Measurements from ENCODE around the gene LAMB4.

Gene LAMB4

GRCh38 chr7:108079648-108080591 lies 50.2 kb downstream of the LAMB4 start:
- in situ Hi-C loops (cut with MboI; ENCODE audit: low sequenced_read_pairs) = no loop called here

GRCh38 chr7:108079276-108079647 lies 50.9 kb downstream of the LAMB4 start:
- in situ Hi-C loops (cut with MboI; ENCODE audit: low sequenced_read_pairs) = no loop called here

- in situ Hi-C loops (cut with MboI; ENCODE audit: low sequenced_read_pairs) = no loop called here
Measured at GRCh38 chr7:108078691-108079090, 51.5 kb downstream of the LAMB4 start.

DNA sequence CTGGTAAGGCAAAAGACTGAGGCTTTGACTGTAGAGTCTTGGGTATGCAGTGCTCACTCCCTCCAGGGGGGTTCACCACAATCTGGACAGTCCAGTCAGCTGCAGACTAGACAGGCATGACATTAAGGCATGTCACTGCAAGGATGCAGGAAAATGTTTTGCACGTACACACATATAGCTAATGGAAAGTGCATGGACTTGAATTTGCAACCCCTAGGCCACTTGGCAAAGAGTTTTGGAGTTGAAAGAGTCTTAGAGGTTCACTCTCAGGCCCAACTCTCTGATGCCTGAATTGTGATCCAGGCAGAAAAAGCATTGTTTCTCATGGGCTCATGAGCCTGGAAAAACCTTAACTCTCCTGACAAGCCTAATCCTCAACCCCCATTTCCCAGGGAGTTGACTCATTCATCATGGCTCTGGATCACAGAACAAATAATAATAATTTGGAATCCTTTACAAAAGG lies 51.9 kb downstream of the LAMB4 start:
- in situ Hi-C loops (cut with MboI; ENCODE audit: low sequenced_read_pairs) = no loop called here

DNA sequence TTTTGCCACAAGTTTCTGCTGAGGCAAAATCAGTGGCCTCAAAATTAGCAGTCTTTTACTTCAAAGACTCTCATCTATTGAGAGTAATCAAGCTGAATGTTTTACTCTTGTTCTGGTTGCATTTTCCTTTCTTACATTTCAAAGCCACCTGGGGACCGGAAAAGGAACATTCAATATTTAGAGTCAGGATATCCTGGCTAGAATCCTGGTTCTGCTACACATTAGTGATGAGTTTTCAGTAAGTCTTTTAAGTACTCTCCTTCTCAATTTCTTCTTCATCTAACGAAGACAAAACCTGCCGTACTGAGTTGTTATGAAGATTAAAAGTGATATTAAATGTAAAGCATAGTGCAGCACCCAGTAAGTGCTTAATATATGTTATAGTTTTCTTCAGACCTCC lies 52.5 kb downstream of the LAMB4 start:
- in situ Hi-C loops (cut with MboI; ENCODE audit: low sequenced_read_pairs) = no loop called here

DNA sequence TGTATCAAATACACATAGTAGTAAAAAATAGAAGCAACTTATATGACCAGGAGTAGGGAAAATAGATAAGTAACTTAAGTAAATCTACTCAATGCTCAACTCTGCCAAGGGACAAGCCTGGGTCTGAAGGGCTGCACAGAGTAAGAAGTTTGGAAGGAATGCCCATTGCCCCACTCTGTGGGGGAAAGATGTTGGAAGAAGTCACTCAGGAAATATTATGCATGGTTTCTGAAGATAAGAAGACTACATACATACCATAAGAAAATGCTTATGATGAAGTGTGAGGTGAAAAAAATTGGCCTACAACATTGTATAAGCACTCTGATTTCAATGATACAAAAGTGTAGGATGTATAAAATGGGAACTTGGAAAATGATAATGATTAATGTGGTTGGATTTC lies 54.0 kb downstream of the LAMB4 start:
- in situ Hi-C loops (cut with MboI; ENCODE audit: low sequenced_read_pairs) = no loop called here

GRCh38 chr7:108073305-108074070 lies 56.7 kb downstream of the LAMB4 start:
- in situ Hi-C loops (cut with MboI; ENCODE audit: low sequenced_read_pairs) = no loop called here

DNA sequence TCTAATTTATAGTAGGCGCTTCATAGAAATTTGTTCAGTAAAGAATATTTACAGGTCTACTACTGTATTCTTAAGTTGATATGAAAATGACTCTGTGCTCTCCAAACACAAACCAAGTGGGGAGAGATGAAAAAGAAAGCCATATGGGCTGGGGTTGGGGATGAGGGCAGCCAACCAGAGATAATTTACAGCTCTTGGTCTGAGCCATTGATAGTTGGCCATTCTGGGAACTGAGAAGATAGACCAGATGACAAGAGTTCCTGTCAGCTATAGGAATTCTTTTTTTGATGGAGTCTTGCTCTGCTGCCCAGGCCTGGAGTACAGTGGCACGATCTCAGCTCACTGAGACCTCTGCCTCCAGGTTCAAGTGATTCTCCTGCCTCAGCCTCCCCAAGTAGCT lies 57.4 kb downstream of the LAMB4 start:
- in situ Hi-C loops (cut with MboI; ENCODE audit: low sequenced_read_pairs) = no loop called here

DNA sequence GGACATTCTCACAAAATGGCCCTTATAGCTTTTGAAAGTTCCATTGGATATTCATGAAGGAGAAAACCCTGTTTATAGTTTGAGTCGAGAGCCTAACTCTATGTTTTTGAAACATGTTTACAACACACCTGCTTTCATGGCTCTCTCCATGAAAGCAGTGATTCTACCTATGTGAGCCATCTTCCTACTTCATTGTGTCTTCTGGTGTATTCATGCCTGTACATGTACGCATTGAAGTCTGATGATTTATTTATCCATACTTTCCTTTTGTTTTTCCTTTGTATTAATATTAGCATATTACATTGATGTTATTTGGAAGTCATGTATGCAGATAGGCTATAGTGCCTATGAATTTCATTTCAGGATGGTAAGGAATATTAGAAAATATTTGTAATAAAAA lies 58.0 kb downstream of the LAMB4 start:
- in situ Hi-C loops (cut with MboI; ENCODE audit: low sequenced_read_pairs) = no loop called here

GRCh38 chr7:108071551-108071950 lies 58.6 kb downstream of the LAMB4 start:
- in situ Hi-C loops (cut with MboI; ENCODE audit: low sequenced_read_pairs) = no loop called here

DNA sequence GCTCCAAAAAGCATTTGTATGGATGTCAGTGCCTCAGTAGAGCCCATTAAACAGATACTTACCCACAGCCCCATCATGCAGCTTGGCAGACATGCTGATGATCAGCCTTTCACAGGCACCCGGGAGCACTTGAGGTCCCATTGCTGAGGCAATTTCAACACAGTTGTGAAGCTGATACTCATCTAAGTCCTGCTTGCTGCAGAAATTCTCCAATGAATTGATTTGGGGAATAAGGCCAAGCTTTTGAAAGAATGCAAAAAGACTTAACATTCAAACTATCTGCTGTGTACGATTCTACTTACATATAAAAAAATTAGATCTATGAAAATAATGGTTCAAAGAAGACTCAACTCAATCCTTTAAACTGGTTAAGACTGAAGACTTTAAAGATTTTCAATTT lies 60.5 kb downstream of the LAMB4 start:
- in situ Hi-C loops (cut with MboI; ENCODE audit: low sequenced_read_pairs) = no loop called here

GRCh38 chr7:108067844-108068243 lies 62.3 kb downstream of the LAMB4 start:
- in situ Hi-C loops (cut with MboI; ENCODE audit: low sequenced_read_pairs) = no loop called here

GRCh38 chr7:108066486-108066885 lies 63.7 kb downstream of the LAMB4 start:
- in situ Hi-C loops (cut with MboI; ENCODE audit: low sequenced_read_pairs) = no loop called here

GRCh38 chr7:108063520-108063933 lies 66.6 kb downstream of the LAMB4 start:
- in situ Hi-C loops (cut with MboI; ENCODE audit: low sequenced_read_pairs) = no loop called here

GRCh38 chr7:108062250-108063014 lies 67.7 kb downstream of the LAMB4 start:
- in situ Hi-C loops (cut with MboI; ENCODE audit: low sequenced_read_pairs) = no loop called here

- in situ Hi-C loops (cut with MboI; ENCODE audit: low sequenced_read_pairs) = no loop called here
Measured at GRCh38 chr7:108059526-108059925, 70.6 kb downstream of the LAMB4 start.

DNA sequence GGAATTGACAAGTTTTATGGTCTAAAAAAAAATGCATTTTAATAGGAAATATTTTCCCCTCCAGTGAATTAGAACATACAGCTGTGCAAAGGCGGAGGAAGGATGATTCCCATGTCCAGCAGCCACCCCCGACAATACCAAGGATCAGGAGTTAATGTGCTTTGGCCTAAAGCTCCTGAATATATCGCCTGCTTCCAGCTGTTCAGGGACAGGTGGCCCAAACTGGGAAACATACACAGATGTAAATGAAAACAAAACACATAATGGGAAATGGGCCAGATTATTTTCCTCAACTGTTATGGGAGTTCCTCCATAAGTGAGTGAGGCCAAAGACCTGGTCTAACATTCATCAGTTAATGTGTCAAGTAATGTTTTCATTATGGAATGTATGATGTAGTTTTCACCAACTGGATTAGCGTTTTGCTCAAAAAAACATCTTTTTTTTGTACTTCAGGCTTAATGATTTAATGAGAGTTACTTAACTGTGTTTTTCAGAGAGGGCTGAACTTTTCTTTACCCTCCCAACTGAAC lies 72.1 kb downstream of the LAMB4 start:
- in situ Hi-C loops (cut with MboI; ENCODE audit: low sequenced_read_pairs) = no loop called here

DNA sequence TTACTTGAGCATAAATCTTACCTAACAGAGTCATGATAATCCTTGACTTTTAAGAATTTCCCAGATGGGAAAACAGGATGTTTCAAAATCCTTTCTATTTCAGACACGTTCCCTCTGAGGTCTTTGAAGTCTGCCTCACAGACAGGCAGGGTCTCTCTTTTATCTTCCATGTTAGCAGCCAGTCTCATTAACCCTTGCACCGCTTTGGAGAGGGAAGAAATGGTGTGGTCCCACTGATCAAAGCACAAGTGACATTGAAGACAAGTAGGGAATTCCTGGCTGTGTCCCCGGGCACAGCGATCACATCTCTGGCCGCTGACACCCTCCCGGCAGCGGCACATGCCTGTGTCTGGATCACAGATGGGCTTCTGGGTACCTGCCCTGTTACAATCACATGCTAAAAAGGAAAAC lies 74.5 kb downstream of the LAMB4 start:
- in situ Hi-C loops (cut with MboI; ENCODE audit: low sequenced_read_pairs) = no loop called here

- in situ Hi-C loops (cut with MboI; ENCODE audit: low sequenced_read_pairs) = no loop called here
Measured at GRCh38 chr7:108054537-108054936, 75.6 kb downstream of the LAMB4 start.

- in situ Hi-C loops (cut with MboI; ENCODE audit: low sequenced_read_pairs) = no loop called here
Measured at GRCh38 chr7:108053250-108053649, 76.9 kb downstream of the LAMB4 start.

- in situ Hi-C loops (cut with MboI; ENCODE audit: low sequenced_read_pairs) = no loop called here
Measured at GRCh38 chr7:108051454-108051853, 78.7 kb downstream of the LAMB4 start.
